IPS-NIHi7 (cell line): Measurements from ENCODE around the gene MAP3K10.

ENCODE experiments used
- DNase-seq: peaks from one replicate; pipeline ENCODE4 v3.0.0; 2012; ENCODE audit warnings: mixed read lengths; ENCODE audit errors: extremely low spot score

Gene MAP3K10

DNA sequence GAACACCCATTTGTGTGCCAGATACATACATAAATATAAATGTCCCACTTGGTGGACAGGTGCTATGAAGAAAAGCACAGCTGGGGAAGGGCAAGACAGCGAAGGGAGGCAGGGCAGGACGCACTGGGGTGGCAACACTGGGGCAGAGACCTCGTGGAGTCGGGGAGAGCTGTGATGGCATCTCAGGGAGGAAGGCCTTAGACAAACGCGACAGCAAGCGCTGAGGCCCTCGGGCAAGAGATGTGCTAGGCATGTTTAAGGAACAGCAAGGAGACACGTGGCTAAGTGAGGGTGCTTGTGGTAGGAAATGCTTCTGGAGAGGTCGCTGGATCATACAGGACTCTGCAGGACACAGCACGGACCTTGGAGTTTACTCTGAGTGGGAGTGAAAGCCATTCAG is 58.6 kb downstream of the MAP3K10 start:
- DNase-seq = no peak

DNA sequence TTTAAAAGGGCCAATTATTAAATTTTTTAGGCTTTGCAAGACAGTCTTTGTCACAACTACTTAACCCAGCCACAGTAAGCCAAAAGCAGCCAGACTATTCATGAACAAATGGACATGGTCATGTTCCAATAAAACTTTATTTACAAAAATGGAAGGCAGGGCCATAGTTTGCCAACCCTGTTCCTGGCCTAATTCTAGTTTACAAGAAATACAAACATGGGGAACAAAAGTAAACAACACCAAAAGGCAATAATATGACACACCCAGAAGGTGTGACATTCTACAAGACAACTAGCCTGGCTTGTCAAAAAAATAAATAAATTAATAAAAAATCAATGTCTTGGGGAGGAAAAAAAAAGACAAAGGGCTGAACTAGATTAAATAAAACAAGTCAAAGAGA is 60.0 kb downstream of the MAP3K10 start:
- no peak for DNase-seq

DNA sequence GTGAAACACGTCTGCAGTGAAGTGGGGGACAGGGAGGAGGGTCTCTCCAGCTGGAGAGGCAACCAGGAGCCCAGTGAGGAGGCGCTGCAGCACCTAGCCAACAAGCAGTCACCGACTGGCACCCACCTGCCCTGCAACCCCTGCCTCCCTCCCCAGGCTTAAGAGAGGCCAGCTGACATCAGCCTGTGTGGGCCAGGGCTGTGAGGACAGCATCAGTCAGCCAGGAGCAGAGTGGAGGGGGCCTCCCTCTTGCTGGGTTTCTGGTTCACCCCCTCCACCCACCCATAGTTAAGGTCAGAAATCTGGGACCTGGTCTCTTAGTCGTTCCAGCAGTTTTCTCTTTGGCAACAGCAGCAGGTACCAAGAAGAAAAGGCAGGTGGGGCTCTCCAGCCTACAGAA is 60.8 kb downstream of the MAP3K10 start:
- DNase-seq = no peak

DNA sequence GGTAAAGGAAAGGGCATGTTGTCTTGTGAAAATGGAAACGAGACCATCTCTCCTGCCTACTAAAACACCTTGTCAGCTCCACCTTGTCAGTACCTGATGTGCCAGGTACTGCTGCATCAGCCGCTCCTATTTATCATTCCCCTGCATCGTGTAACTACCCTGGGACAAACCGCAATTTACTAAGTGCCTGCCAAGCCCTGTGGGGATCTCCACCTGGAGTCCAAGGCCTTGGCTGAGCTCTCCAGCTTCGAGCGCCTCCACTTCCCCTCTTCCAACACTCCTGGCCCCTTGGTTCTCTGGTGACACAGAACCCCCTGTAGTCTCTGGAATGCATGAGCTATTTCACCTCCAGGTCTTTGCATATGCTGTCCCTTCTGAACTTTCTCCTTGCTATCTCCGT is 61.2 kb downstream of the MAP3K10 start:
- peak; percentile 60 for DNase-seq

DNA sequence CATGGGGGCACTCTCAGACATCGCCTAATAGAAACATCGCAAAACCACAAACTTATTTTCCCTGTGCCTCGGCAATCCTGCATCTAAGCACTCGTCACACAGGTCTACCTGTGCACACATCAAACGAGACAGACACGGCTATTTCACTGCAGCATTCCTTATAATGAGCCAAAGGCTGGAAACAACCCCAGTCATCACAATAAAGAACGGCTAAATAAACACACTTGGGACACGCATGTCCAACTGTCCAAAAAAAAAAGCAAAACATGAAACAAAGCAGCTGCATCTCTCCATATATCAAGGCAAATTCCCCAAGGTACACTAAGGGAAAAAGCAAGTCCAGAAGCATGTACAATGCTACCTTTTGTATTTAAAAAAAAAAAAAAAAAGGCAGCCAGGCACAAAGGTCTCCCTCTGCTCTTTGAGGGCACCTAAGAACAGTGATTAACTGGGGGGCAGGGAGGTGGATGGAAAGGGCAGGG is 62.4 kb downstream of the MAP3K10 start:
- no peak for DNase-seq

DNA sequence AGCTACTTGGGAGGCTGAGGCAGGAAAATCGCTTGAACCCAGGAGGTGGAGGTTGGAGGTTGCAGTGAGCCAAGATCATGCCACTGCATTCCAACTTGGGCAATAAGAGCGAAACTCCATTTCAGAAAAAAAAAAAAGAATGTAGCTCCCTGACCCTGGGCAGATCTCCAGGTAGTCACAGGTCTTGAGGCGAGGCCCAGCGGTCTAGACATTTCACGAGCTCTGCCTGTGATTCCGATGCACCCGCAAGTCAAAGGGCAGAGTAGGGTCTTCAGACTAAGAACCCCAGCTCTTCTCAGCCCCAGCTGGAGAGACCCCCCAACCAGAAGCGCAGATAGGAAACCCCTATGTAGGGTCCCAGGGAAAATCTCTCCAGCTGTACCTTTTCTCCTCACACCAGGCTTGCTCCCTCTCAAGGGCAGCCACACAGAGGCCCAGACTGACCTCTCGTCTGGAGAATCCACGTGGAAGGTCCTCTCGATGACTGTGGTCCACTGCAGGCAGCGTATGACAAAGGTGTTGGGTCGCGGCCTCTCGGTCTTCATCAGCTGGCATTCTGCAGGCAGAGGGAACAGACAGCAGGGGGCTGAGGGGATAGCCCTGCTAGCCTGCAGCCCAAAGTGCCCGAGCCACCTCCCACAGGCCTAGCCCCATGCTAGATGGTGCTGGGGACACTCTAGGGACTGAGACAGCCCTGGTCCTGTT is 63.6 kb downstream of the MAP3K10 start:
- no peak for DNase-seq

DNA sequence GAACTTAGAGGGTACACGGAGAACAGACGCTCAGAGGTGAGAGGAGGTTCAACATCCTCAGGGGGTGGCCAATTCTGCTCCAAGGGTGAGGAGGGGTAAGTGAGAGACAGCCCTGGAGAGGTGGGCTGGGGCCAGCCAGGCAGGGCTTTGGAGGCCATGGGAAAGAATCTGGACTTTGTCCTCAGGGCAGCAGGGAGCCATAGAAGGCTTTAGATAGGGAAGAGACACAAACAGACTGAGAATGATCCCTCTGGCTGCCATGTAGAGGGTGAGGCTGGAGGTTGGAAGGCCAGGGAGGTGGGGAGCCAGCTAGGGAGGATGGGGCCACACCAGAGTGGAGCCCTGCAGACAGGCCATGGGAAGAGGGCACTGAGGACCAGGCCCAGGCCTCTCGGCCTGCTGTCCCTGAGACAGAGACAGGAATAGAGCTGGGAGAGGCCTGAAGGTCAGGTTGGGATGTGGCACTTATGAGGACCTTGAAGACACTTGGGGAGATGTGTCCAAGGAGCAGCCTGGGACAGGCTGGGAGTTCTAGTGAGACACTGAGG is 64.5 kb downstream of the MAP3K10 start:
- DNase-seq = no peak

DNA sequence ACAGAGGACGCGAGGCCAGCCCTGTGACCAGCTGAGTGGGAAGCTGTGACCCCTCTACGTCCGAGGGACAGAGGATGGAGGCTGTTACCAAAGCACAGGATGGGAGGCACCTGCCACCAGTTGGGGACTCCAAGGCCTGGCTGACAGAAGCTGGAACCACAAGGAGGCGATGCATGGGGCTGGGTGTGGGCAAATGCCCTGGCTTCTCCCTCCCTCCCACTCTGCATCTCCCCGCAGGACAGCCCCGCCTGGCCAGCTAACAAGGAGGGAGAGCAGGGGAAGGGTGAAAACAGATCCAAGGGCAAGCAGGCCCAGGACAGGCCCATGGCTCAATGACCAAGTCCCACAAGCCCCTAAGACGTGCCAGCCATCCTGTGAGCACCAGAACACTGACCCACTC is 65.3 kb downstream of the MAP3K10 start:
- no peak for DNase-seq

DNA sequence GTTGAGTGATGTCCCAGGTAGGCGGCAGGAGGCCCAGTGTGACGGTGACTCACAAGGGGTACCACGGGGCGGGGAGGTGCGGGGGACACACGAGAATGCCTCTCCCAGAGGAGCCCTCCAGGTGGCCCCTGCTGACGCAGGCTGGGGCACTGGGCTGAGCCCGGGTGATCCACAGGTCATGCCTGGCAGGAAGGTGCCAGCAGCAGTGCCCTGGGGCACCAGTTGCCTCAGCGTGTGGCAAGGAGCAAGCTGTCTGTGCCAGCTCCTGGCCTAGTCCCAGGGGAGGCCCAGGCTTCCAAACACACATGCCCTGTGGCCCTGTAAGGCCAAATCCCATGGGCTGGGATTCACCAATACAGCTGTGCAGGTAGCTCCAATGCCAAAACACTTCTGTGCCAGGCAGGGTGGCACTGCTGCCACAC is 65.9 kb downstream of the MAP3K10 start:
- DNase-seq = no peak

DNA sequence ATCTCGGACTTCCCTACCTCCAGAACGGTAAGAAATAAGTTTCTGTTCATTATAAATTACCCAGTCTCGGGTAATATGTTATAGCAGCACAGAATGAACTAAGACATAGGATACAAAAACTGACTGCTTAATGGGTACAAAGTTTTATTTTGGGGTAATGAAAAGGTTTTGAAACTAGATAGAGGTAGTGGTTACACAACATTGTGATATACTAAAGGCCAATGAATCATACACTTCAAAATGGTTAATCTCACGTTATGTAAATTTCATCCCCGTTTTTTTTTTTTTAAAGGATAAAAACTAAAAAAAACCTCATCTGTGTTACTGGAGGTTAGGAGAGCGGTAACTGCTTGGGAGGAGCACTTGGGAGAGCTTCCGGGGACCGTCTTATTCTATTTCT is 70.4 kb downstream of the MAP3K10 start:
- DNase-seq = no peak

DNA sequence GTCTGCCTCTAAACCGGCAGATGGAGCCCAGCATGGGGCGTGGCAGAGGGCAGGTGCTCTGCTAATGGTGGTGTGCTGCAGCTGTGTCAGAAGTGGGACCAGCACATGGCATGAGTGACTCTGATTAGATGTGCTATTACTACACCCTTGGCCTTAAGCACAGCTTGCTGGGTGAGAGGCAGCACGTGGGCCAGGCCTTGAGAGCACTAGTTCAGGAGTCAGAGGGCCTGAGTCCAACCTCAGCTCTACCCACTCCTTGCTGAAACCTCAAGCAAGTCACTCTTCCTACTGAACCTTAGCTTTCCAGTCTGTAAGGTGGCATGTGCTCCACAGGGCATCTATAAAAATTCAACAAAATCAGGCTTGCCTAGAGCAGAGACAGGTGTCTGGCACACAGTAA is 71.2 kb downstream of the MAP3K10 start:
- no peak for DNase-seq

DNA sequence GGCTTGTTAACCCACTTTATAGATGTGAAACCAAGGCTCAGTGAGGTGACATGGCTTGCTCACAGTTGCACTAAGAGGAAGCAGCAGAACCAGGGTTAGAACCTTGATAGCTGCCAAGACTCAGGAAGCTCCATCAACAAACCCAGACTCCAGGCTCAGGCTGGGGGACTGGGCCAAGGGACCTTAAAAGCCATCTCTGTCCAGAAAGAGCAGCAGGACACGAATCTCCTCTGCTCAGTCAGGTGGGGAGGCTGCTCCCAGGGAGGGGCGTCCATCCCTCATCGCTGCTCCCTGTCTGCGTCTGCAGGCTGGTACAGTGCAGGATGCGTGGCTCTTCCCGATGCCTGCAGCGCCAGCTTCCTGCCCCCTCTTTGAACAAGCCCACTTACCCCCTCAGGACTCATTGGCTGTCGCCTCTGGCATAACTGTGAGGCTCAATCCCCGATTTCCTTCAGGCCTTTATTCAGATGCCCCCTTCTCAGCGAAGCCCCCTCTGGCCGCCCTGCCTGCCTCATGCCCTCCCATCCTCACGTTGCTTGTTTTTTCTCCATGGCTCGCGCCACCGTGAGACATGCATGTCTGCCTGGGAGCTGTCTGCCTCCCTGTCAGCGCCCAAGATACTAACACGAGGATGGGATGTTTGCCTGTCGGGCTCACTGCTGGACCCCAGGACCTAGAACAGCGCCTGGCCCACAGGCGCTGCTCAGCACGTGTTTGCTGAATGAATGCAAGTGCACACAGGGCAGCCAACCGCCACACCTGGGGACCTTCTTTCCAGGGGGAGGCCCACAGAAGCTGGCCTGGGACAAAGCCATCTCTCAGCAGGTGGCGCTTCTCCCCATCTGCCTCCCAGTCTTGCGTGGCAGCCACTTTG is 72.5 kb downstream of the MAP3K10 start:
- no peak for DNase-seq

DNA sequence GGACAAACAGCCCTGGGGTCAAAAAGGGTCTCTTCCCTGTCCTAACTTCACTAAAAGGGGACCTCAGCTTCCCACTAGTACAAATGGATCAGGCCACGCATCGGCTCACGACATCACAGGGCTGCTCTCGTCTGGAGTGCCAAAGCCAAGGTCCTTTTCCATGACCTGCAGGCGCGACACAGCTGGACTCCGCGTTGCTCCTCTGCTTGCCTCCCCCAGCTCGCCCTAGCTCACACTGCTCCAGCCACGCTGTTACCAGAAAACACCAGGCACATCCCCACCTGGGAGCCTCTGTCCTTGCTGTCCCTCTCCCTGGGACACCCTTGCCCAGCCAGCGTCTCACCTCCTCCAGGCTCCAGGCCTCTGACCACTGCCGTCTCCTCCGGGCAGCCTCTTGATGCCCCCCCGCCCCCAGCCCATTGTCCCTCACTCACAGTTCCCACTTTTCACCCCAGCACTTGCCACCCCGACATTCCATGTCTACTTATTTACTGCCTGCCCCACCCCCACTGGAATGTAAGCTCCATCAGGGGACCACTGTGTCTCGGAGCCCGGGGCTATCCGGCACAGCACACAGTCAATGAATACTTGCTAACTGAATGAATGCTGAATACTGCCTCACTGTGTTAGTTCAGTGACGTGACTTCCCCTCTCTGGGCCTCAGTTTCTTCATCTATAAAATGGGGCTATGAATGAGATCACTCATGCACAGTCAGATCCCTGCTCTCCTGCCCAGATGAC is 73.3 kb downstream of the MAP3K10 start:
- DNase-seq = no peak
